Activated T-helper 1 cell treated with anti-CD3 and anti-CD28 coated beads, Interleukin-2, amount 50 U/mL, for 16 hours (primary cell): Measurements from ENCODE around the gene BGN.

Experiments
- DNase-seq, 2 donors: peaks; one replicate each; pipeline ENCODE4 v3.0.0-alpha.2; 2020; ENCODE audit warnings: low read depth in 1 of 2, low spot score in 1 of 2

Gene BGN

GRCh38 chrX:153481043-153481442, 13.7 kb upstream of the BGN start:
- DNase-seq, result no peak

DNA sequence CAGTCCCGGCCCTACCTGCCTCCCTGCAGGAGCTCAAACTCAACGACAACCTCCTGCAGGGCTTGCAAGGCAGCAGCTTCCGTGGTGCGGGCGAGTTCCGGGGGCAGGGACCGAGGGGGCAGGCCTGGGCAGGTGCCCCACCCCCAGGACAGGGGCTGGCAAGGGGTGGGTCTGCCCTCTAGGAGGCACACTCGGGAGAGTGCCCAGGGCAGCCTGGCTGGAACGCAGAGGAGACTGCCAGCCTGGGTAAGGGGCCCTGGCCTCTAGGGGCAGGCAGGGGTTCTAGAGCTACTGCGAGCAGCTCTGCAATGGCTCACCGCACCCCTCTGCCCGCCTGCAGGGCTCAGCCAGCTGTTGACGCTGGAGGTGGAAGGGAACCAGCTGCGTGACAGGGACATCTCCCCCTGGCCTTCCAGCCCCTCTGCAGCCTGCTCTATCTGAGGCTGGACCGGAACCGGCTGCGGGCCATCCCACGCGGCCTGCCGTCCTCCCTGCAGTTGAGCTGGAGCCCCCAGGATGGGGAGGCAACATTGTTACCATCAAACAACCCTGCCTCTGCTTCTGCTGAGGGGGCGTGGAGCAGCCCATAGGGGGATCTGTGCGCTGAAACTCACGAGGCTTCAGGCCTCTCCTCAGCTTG, 12.3 kb upstream of the BGN start:
- no peak for DNase-seq

DNA sequence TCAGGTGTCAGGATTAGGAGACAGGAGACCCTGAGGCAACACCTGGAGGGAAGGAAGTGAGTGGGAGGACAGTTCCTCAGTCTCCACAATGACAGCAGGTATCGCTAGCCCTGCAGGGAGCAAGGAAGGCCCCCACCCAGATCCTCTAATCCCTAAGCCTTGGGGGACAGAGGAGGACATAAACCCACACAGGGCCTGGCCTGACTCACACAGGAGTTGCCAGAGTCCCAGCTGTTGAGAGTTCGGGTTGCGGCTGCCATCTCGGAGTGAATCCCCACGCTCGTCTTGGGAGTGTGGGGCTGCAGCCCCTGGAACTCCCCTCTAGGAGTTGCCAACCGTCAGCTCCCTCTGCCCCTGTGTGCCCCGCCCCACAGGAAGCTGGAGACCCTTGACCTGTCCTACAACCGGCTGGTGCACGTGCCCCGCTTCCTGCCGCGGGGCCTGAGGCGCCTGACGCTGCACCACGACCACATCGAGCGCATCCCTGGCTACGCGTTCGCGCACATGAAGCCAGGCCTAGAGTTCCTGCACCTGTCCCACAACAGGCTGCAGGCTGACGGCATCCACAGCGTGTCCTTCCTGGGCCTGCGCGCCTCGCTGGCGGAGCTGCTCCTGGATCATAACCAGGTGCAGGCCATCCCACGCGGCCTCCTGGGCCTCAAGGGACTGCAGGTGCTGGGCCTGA, 9.2 kb upstream of the BGN start:
- DNase-seq, result no peak

DNA sequence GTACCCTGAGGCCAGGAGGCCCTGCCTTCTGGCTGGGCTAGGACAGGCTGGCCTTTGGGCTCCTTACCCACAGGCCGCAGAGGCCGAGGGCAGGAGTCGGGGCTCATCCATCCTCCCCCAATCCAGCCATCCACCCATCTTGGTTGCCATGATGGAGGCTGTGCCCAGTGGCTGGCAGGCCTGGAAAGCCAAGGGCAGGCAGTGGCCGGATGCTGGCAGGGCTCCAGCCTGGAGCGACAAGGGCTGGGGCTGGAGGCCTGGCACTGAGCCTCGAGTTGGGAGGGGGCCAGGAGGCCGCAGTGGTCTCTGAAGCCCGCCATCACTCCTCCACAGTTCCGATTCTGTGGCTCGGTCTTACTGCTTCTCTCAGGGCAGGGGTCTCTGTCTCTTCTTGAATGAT, 8.6 kb upstream of the BGN start:
- no peak for DNase-seq

GRCh38 chrX:153487590-153488071, 7.1 kb upstream of the BGN start:
- no peak for DNase-seq

GRCh38 chrX:153488231-153488914, 6.4 kb upstream of the BGN start:
- DNase-seq, result no peak

DNA sequence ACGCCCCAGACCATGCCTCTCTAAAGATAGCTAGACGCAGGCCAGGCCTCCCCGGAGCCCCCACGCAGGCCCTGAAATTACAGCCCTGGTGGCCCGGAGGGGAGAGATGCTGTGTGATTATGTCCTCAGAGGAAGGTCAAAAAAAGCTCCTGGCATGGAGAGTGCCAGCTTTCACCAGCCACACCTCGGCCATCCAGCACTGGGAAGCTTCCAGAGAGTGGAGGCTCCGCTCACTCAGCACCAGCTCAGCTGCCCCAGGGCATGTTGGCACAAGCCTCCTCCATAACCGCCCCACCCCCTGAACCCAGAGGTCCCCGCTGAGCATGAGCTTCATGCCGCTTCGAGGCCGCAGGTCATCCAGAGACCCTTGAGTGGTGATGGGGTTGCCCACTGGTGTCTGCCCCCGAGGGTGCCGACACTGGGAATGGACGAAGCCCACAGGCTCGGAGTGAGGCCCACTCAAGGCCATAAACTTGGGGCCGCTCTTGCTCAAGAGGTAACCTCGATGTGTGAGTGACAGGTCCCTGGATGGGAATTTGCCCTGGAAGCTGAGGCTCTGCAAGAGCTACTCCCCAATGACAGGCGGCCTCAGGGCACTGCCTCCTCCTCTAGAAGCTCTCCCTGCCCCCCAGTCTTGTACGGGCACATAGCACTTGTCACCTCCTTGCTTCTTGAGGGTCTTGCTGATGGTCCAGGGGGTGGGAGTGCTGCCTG, 4.4 kb upstream of the BGN start:
- no peak for DNase-seq

- no peak for DNase-seq
Observed at GRCh38 chrX:153491351-153491914, 3.3 kb upstream of the BGN start.

- DNase-seq, result no peak
Observed at GRCh38 chrX:153491918-153492317, 2.9 kb upstream of the BGN start.

- DNase-seq, result no peak
Observed at GRCh38 chrX:153492543-153492942, 2.2 kb upstream of the BGN start.

DNA sequence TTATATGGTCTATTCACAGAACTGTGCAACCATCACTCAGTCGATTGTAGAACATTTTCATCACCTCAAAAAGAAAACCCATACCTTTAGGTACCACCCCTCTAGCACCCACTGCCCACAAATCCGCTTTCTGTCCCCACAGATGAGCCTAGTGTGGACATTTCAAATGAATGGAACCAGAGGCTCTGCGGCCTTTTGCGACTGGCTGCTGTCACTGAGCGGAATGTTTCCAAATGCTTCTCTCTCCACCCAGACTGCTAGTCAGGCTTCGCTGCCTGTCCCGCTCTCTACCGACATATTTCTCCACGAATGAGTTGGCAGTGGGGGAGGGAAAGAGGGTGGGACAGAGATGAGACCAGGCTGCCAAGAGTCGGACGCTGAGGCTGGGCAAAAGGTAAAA, 1.7 kb upstream of the BGN start:
- no peak for DNase-seq

DNA sequence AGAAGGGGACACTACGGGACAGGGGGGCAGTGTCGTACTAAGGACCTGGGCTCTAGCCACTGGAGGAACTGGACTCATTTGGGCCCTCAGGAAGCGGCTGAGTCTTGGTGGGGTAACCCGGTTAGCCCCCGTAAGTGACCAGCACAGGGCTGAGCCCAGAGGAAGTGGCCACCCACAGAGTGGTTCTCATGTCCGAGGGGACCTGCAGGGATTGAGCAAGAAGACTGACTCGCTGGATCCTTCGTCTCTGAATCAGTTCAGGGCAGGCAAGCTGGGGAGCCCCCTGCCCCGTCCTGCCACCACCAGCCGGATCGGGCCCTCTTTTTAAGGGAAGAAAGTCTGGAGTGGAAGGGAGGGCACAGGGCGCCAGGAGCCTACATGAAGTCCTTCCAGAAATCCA, 719 bp upstream of the BGN start:
- no peak for DNase-seq

DNA sequence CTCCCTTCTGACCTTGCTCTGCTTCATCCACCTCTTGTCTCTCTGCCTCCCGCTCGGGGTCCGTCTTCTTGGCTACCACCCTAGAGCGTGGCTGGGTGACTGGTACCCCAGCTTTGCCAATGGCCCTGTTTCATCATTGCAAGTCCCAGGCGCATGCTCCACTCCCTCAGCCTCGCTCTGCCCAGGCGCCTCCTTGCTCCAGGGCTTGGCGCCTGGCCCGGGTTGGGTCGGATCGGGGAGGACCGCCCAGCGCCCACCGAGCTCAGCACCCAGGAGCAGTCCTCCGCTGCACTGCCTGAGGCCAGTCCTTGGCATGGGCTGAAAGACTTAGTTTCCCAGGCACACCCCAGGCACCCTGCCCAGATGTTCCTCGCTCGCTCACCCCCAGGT, 577 bp downstream of the BGN start:
- no peak for DNase-seq

GRCh38 chrX:153495903-153496589, 1.3 kb downstream of the BGN start:
- no peak for DNase-seq

DNA sequence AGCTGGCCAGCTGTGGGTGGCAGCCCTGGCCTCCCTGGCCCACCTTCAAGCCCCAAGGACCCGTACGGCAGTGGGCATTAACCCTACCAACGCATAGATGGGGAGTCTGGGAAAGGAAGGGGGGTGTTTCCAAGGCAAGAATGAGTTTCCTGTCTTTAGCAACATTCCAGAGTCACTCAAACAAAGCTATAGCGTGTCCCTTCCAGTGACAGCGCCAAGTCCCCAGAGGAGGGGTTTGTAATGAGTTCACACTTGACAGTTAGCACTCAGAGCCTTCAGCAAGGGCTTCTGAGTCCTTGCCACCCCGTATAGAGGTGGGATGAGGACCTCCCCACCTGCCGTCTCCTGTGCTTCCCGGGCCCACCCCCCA, 1.8 kb downstream of the BGN start:
- no peak for DNase-seq

GRCh38 chrX:153498453-153498852, 3.7 kb downstream of the BGN start:
- no peak for DNase-seq

DNA sequence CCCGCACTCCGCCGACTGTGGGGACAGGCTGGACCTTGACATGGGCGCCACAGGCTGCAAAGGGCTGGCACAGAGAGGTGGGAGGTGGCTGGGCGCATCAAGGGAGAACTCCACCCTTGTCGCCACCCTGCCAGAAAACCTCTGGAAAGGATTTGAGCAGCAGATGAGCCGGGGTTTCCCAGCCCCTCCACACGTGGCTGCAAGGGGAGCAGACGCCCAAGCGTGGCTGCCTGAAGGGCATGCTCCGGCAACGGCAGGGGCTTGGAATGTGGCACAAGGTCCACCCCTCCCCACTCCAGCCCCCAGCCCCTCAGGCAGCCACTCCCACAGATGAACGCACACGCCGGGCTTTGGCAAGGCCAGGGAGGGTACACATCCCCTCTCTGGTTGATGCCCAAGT, 4.6 kb downstream of the BGN start:
- DNase-seq, result no peak

DNA sequence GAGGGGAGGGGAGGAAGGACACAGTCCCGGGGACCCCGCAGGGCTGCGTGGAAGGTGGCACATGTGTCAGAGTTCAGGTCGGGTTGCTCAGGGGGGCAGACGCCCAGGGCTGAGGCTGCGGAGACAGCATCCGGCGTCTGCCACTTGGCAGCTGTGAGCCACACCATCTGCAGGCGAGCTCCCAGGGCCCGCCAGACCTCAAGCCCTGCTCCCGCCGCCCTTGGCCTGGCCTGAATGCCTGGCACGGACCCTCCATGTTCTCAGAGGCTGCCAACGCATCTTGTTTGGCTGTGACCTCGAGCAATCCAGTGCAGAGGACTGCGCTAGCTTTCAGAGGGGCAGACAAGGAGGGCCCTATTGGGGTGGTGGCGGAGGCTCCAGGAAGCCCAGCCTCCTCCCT, 5.1 kb downstream of the BGN start:
- DNase-seq, result no peak

- no peak for DNase-seq
Observed at GRCh38 chrX:153500676-153501280, 6.0 kb downstream of the BGN start.

DNA sequence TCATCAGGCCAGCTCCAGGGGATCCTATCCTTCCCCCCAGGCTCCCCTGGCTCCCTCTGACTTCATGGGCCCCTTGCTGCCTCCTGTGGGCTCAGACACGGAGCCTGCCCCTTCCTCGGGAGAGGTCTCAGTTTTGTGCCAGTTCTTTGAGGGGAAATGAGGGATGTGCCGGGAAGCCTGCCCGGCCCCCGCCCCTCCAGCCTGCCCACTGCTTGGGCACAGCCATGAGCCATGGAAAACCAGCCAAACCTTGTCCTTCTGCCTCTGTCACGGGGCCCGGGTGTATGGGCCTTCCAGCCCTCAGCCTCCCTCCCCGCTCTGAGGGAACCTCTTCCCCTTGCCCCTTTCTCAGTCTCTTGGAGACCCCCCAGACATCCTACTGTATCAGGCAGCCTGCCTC, 6.8 kb downstream of the BGN start:
- no peak for DNase-seq

GRCh38 chrX:153502131-153502530, 7.4 kb downstream of the BGN start:
- no peak for DNase-seq
